ENCODE measurements around the gene GAS2L2. TPM values are rescaled to one million over a fixed set of nuclear protein-coding genes. Genes with fewer than 3 reads are reported as not detected.

Gene GAS2L2
- total RNA-seq, 1 experiment from 2014 or later: 0.23 TPM

- intact Hi-C loops (cut with micrococcal nuclease): no loop called here
- DNase-seq (ENCODE audit: unreplicated experiment): peak; percentile 25
- no peaks in the 10 kb centered on the region for H3K27me3 Mint-ChIP-seq (ENCODE audit: insufficient read depth, unreplicated experiment)
- no peak for TF ChIP-seq CTCF (IDR thresholded peaks at IDR 0.05; ENCODE audit: unreplicated experiment)
- BruUV-seq (replicated peaks): no TSS peak
- CTCF ChIA-PET: interaction anchor here (0.6 to 4.6 kb wide), 11 partner anchors 8 to 379 kb away, joined by 3 to 23 read pairs (median 3); no protein-coding TSS in a partner anchor
- POLR2A ChIA-PET: interaction anchor here (1.0 to 1.5 kb wide), 6 partner anchors 9 to 121 kb away, joined by 3 to 6 read pairs (median 4); no protein-coding TSS in a partner anchor
- H3K4me3 Mint-ChIP-seq (ENCODE audit: unreplicated experiment): no peak overlapping the region
- H3K9me3 Mint-ChIP-seq (ENCODE audit: unreplicated experiment): no peaks in the 10 kb centered on the region
- H3K4me1 Mint-ChIP-seq (ENCODE audit: insufficient read depth, unreplicated experiment): no peaks in the 10 kb centered on the region
- H3K27ac Mint-ChIP-seq (ENCODE audit: low read depth, unreplicated experiment): peak overlapping the region; percentile 31
- peaks cover 31% of the 10 kb centered on the region for H3K36me3 Mint-ChIP-seq (ENCODE audit: insufficient read depth, unreplicated experiment)
Measured at GRCh38 chr17:35709874-35710273, 43.2 kb downstream of the GAS2L2 start.

GRCh38 chr17:35708951-35709350, 44.1 kb downstream of the GAS2L2 start:
- H3K9me3 Mint-ChIP-seq (ENCODE audit: unreplicated experiment): no peaks in the 10 kb centered on the region
- DNase-seq (ENCODE audit: unreplicated experiment): no peak
- peaks cover 31% of the 10 kb centered on the region for H3K36me3 Mint-ChIP-seq (ENCODE audit: insufficient read depth, unreplicated experiment)
- no peaks in the 10 kb centered on the region for H3K4me1 Mint-ChIP-seq (ENCODE audit: insufficient read depth, unreplicated experiment)
- no TSS peak for BruUV-seq (replicated peaks)
- H3K27ac Mint-ChIP-seq (ENCODE audit: low read depth, unreplicated experiment): no peak overlapping the region
- CTCF ChIA-PET: interaction anchor here (0.6 to 4.6 kb wide), 8 partner anchors 9 to 380 kb away, joined by 3 to 23 read pairs (median 3); no protein-coding TSS in a partner anchor
- H3K27me3 Mint-ChIP-seq (ENCODE audit: insufficient read depth, unreplicated experiment): no peaks in the 10 kb centered on the region
- POLR2A ChIA-PET: interaction anchor here (0.6 to 1.4 kb wide), 5 partner anchors 9 to 120 kb away, joined by 3 to 4 read pairs (median 3); no protein-coding TSS in a partner anchor
- H3K4me3 Mint-ChIP-seq (ENCODE audit: unreplicated experiment): no peak overlapping the region
- TF ChIP-seq CTCF (IDR thresholded peaks at IDR 0.05; ENCODE audit: unreplicated experiment): no peak
- intact Hi-C loops (cut with micrococcal nuclease): no loop called here

GRCh38 chr17:35708149-35708548, 44.9 kb downstream of the GAS2L2 start:
- Mint-ChIP-seq H3K4me1 (ENCODE audit: insufficient read depth, unreplicated experiment) (no peaks in the 10 kb centered on the region), H3K4me3 (ENCODE audit: unreplicated experiment) (no peak overlapping the region), H3K36me3 (ENCODE audit: insufficient read depth, unreplicated experiment) (peaks cover 34% of the 10 kb centered on the region), H3K9me3 (ENCODE audit: unreplicated experiment) (no peaks in the 10 kb centered on the region), H3K27ac (ENCODE audit: low read depth, unreplicated experiment) (no peak overlapping the region), H3K27me3 (ENCODE audit: insufficient read depth, unreplicated experiment) (no peaks in the 10 kb centered on the region)
- TF ChIP-seq CTCF (IDR thresholded peaks at IDR 0.05; ENCODE audit: unreplicated experiment): no peak
- ChIA-PET POLR2A (no interaction called here), CTCF (interaction anchor here (0.7 to 4.6 kb wide), 2 partner anchors 39 to 589 kb away, joined by 3 to 23 read pairs; no protein-coding TSS in a partner anchor)
- no peak for DNase-seq (ENCODE audit: unreplicated experiment)
- intact Hi-C loops (cut with micrococcal nuclease): no loop called here
- no TSS peak for BruUV-seq (replicated peaks)

GRCh38 chr17:35705705-35706104, 47.3 kb downstream of the GAS2L2 start:
- ChIA-PET POLR2A (no interaction called here), CTCF (interaction anchor here (2.8 kb wide), 1 partner anchor 42 kb away, joined by 15 read pairs; no protein-coding TSS in a partner anchor)
- Mint-ChIP-seq H3K36me3 (ENCODE audit: insufficient read depth, unreplicated experiment) (peaks cover 28% of the 10 kb centered on the region), H3K9me3 (ENCODE audit: unreplicated experiment) (peaks cover 11% of the 10 kb centered on the region), H3K27ac (ENCODE audit: low read depth, unreplicated experiment) (peak overlapping the region; percentile 17), H3K4me1 (ENCODE audit: insufficient read depth, unreplicated experiment) (no peaks in the 10 kb centered on the region), H3K4me3 (ENCODE audit: unreplicated experiment) (no peak overlapping the region), H3K27me3 (ENCODE audit: insufficient read depth, unreplicated experiment) (no peaks in the 10 kb centered on the region)
- DNase-seq (ENCODE audit: unreplicated experiment): no peak
- no TSS peak for BruUV-seq (replicated peaks)
- no peak for TF ChIP-seq CTCF (IDR thresholded peaks at IDR 0.05; ENCODE audit: unreplicated experiment)
- intact Hi-C loops (cut with micrococcal nuclease): no loop called here
